Neural crest cell (in vitro differentiated cells): ENCODE data around the gene STEAP3. TPM values are rescaled to one million over a fixed set of nuclear protein-coding genes. Genes with fewer than 3 reads are reported as not detected.

Experiments
- DNase-seq: peaks from one replicate; pipeline ENCODE4 v3.0.0; 2021; ENCODE audit warnings: low read depth, mixed read lengths, low spot score
- H3K27ac Mint-ChIP-seq: one replicate; pipeline ENCODE4 v1.8.0; 2021; ENCODE audit warnings: mild to moderate bottlenecking, mixed read lengths; ENCODE audit not compliant: unreplicated experiment
- H3K27me3 Mint-ChIP-seq: 2 replicates; pipeline ENCODE4 v1.8.0; 2021; ENCODE audit warnings: low read depth, mild to moderate bottlenecking, mixed read lengths
- H3K36me3 Mint-ChIP-seq: 2 replicates; pipeline ENCODE4 v1.8.0; 2021; ENCODE audit warnings: low read depth, mild to moderate bottlenecking, mixed read lengths
- H3K4me1 Mint-ChIP-seq: 2 replicates; pipeline ENCODE4 v1.8.0; 2021; ENCODE audit warnings: mixed read lengths
- H3K4me3 Mint-ChIP-seq: one replicate; pipeline ENCODE4 v1.8.0; 2021; ENCODE audit warnings: mild to moderate bottlenecking, mixed read lengths
- H3K9me3 Mint-ChIP-seq: 2 replicates; pipeline ENCODE4 v1.8.0; 2021; ENCODE audit warnings: mixed read lengths
- total RNA-seq: library from RNA; stranded (reverse); gene quantifications from 2 replicates; pipeline ENCODE4 v1.2.1, GENCODE V29; 2021
- TF ChIP-seq, protein P1 (sequence below): fragments of 200-600 bp; sonication (generic); conservative IDR thresholded peaks from 2 replicates; pipeline ENCODE4 v1.5.0; 2021; ENCODE audit warnings: antibody characterized with exemption, mild to moderate bottlenecking

The STEAP3 gene
- total RNA-seq, 1 donor from 2014 or later: 0.77 TPM

- no peaks in the 10 kb centered on the region for H3K9me3 Mint-ChIP-seq
- no peak for DNase-seq
- no peaks in the 10 kb centered on the region for H3K36me3 Mint-ChIP-seq
- peaks cover 16% of the 10 kb centered on the region for H3K4me1 Mint-ChIP-seq
- TF ChIP-seq, protein P1, sequence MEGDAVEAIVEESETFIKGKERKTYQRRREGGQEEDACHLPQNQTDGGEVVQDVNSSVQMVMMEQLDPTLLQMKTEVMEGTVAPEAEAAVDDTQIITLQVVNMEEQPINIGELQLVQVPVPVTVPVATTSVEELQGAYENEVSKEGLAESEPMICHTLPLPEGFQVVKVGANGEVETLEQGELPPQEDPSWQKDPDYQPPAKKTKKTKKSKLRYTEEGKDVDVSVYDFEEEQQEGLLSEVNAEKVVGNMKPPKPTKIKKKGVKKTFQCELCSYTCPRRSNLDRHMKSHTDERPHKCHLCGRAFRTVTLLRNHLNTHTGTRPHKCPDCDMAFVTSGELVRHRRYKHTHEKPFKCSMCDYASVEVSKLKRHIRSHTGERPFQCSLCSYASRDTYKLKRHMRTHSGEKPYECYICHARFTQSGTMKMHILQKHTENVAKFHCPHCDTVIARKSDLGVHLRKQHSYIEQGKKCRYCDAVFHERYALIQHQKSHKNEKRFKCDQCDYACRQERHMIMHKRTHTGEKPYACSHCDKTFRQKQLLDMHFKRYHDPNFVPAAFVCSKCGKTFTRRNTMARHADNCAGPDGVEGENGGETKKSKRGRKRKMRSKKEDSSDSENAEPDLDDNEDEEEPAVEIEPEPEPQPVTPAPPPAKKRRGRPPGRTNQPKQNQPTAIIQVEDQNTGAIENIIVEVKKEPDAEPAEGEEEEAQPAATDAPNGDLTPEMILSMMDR: no peak
- no peak overlapping the region for H3K4me3 Mint-ChIP-seq
- peaks cover 51% of the 10 kb centered on the region for H3K27me3 Mint-ChIP-seq
- no peak overlapping the region for H3K27ac Mint-ChIP-seq
These were observed 25.3 kb upstream of the STEAP3 start for GRCh38 chr2:119198240-119198840.

DNA sequence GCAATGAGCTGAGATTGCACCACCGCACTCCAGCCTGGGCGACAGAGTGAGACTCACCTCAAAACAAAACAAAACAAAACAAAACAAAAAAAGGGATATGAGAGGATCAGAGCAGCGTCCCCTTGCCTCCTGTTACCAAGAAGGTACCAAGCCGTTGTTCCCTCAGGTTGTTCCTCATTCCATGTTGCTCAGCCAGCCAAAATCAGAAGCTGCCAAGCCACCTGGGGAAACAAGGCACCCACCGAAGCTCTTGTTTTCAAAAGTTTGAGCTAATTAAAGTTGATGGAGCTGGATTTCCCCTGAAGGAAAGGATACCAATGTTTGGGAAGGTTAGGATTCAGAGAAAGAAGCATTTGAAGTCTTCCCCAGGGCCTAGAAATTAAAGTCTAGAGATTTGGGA is 21.8 kb upstream of the STEAP3 start:
- Mint-ChIP-seq H3K27me3 (peaks cover 25% of the 10 kb centered on the region), H3K4me3 (no peak overlapping the region), H3K27ac (no peak overlapping the region), H3K36me3 (no peaks in the 10 kb centered on the region), H3K9me3 (no peaks in the 10 kb centered on the region), H3K4me1 (peaks cover 6% of the 10 kb centered on the region)
- TF ChIP-seq, protein P1: no peak
- DNase-seq: no peak

GRCh38 chr2:119202610-119203310 is 20.9 kb upstream of the STEAP3 start:
- H3K36me3 Mint-ChIP-seq: no peaks in the 10 kb centered on the region
- no peak for DNase-seq
- H3K4me3 Mint-ChIP-seq: no peak overlapping the region
- TF ChIP-seq, protein P1: no peak
- H3K9me3 Mint-ChIP-seq: no peaks in the 10 kb centered on the region
- H3K4me1 Mint-ChIP-seq: no peaks in the 10 kb centered on the region
- H3K27ac Mint-ChIP-seq: no peak overlapping the region
- H3K27me3 Mint-ChIP-seq: peaks cover 15% of the 10 kb centered on the region

- Mint-ChIP-seq H3K4me1 (no peaks in the 10 kb centered on the region), H3K4me3 (no peak overlapping the region), H3K27me3 (peaks cover 11% of the 10 kb centered on the region), H3K9me3 (no peaks in the 10 kb centered on the region), H3K27ac (no peak overlapping the region), H3K36me3 (no peaks in the 10 kb centered on the region)
- TF ChIP-seq, protein P1: no peak
- DNase-seq: no peak
These were observed 19.1 kb upstream of the STEAP3 start for GRCh38 chr2:119204525-119204924.

- TF ChIP-seq, protein P1: no peak
- H3K4me3 Mint-ChIP-seq: no peak overlapping the region
- H3K27me3 Mint-ChIP-seq: peaks cover 12% of the 10 kb centered on the region
- H3K27ac Mint-ChIP-seq: no peak overlapping the region
- H3K36me3 Mint-ChIP-seq: no peaks in the 10 kb centered on the region
- no peak for DNase-seq
- H3K9me3 Mint-ChIP-seq: no peaks in the 10 kb centered on the region
- no peaks in the 10 kb centered on the region for H3K4me1 Mint-ChIP-seq
These were observed 18.5 kb upstream of the STEAP3 start for GRCh38 chr2:119205001-119205706.
